Endothelial cell of umbilical vein (primary cell): ENCODE data around the gene DPYD. TPM values are rescaled to one million over a fixed set of nuclear protein-coding genes. Genes with fewer than 3 reads are reported as not detected.

Source experiments
- BruUV-seq: library from RNA; stranded (reverse); fragments of 400-500 nt; replicated peaks from 2 replicates; lab custom pipeline; 2021; lab: Mats Ljungman, UMichigan
- CTCF ChIA-PET: fragments of 300-600, 350-600 bp; sonication (Branson Sonifier 250); formaldehyde crosslinking; loops from one replicate; lab custom pipeline; 2021; ENCODE audit warnings: antibody characterized with exemption, inconsistent platforms; lab: Charles Lee
- POLR2A ChIA-PET: fragments of 300-600, 350-600 bp; sonication (Branson Sonifier 250); formaldehyde crosslinking; loops from one replicate; lab custom pipeline; 2021; ENCODE audit warnings: antibody characterized with exemption, inconsistent platforms; lab: Charles Lee
- DNase-seq: peaks from one replicate; pipeline ENCODE4 v3.0.0-alpha.2; 2011; ENCODE audit warnings: low read depth, low spot score
- FAIRE-seq: peaks from 2 replicates; lab custom pipeline; 2011; peaks lifted over from hg19 to GRCh38; lab: Jason Lieb, UNC
- H2AFZ ChIP-seq: 2 replicates; pipeline ENCODE4 v1.6.0; 2012; ENCODE audit warnings: low read depth, low read length, control low read depth, inconsistent platforms
- H3K27ac ChIP-seq: 2 replicates; pipeline ENCODE4 v1.5.1; 2011; ENCODE audit warnings: low read depth, mild to moderate bottlenecking, control low read depth, low read length, moderate library complexity; ENCODE audit not compliant: insufficient read depth
- H3K27me3 ChIP-seq, 2 experiments: 2 replicates each; pipeline versions ENCODE4 v1.6.0 to v1.6.1; 2011; ENCODE audit warnings: low read length in 2 of 2, mixed read lengths in 1 of 2; ENCODE audit not compliant: control insufficient read depth in 2 of 2, insufficient read depth in 2 of 2
- H3K36me3 ChIP-seq, 2 experiments: 2 replicates in 1 of 2; 3 replicates in 1 of 2; pipeline ENCODE4 v1.5.1; 2011; ENCODE audit warnings: low read length in 2 of 2, mild to moderate bottlenecking in 1 of 2, moderate library complexity in 1 of 2; ENCODE audit not compliant: control insufficient read depth in 2 of 2, insufficient read depth in 2 of 2; ENCODE audit errors: extremely low read depth in 1 of 2
- H3K4me1 ChIP-seq: 3 replicates; pipeline ENCODE4 v1.5.1; 2011; ENCODE audit warnings: mild to moderate bottlenecking, low read length; ENCODE audit not compliant: control insufficient read depth, insufficient read depth; ENCODE audit errors: extremely low read depth
- H3K4me2 ChIP-seq: 2 replicates; pipeline ENCODE4 v1.6.1; 2011; ENCODE audit warnings: low read length, control low read depth, mixed read lengths; ENCODE audit not compliant: insufficient read depth
- H3K4me3 ChIP-seq, 3 experiments: fragments of 200-600 bp in 1 of 3; sonication (generic), shearing (Covaris generic) in 1 of 3; replicated peaks in 1 of 3; 2 replicates each; pipeline ENCODE4 v1.5.1; 2011 to 2016; ENCODE audit warnings: control low read depth in 3 of 3, low read length in 3 of 3, mild to moderate bottlenecking in 2 of 3, inconsistent platforms in 1 of 3, low read depth in 1 of 3, moderate library complexity in 1 of 3; ENCODE audit not compliant: insufficient read depth in 1 of 3
- H3K79me2 ChIP-seq: 2 replicates; pipeline ENCODE4 v1.6.0; 2012; ENCODE audit warnings: low read length, inconsistent platforms; ENCODE audit not compliant: control insufficient read depth, insufficient read depth
- H3K9ac ChIP-seq: replicated peaks from 2 replicates; pipeline ENCODE3; 2011; ENCODE audit warnings: low read length, control low read depth; ENCODE audit not compliant: insufficient read depth; ENCODE audit errors: extremely low read depth
- H3K9me1 ChIP-seq: replicated peaks from 3 replicates; pipeline ENCODE4 v1.6.0; 2011; ENCODE audit warnings: mild to moderate bottlenecking, low read length; ENCODE audit not compliant: control insufficient read depth, insufficient read depth; ENCODE audit errors: extremely low read depth
- H3K9me3 ChIP-seq: replicated peaks from 2 replicates; pipeline ENCODE4 v1.5.1; 2012; ENCODE audit warnings: low read length, inconsistent platforms; ENCODE audit not compliant: control insufficient read depth, insufficient read depth
- H4K20me1 ChIP-seq: replicated peaks from 2 replicates; pipeline ENCODE3; 2011; ENCODE audit warnings: mild to moderate bottlenecking, low read length; ENCODE audit not compliant: control insufficient read depth, insufficient read depth; ENCODE audit errors: extremely low read depth
- EZH2 ChIP-seq: IDR thresholded peaks from 2 replicates; pipeline ENCODE4 v1.6.1; 2012; ENCODE audit warnings: borderline replicate concordance, low read depth, mild to moderate bottlenecking, moderate library complexity, low read length, inconsistent platforms; ENCODE audit not compliant: severe bottlenecking
- FOS ChIP-seq: IDR thresholded peaks from 2 replicates; pipeline ENCODE4 v1.6.1; 2011; ENCODE audit warnings: mild to moderate bottlenecking, low read length, moderate library complexity, borderline replicate concordance; ENCODE audit not compliant: insufficient read depth
- GATA2 ChIP-seq: IDR thresholded peaks from 2 replicates; pipeline ENCODE4 v1.7.0; 2011; ENCODE audit warnings: low read depth, mild to moderate bottlenecking, moderate library complexity, mixed read lengths, low read length; ENCODE audit not compliant: insufficient read length, insufficient read depth
- JUN ChIP-seq: IDR thresholded peaks from 2 replicates; pipeline ENCODE4 v1.6.1; 2011; ENCODE audit warnings: borderline replicate concordance, low read depth; ENCODE audit not compliant: insufficient read length, insufficient read depth
- MYC ChIP-seq: IDR thresholded peaks from one replicate; pipeline ENCODE4 v1.6.1; 2011; ENCODE audit warnings: mild to moderate bottlenecking, low read depth, low read length
- POLR2A ChIP-seq: IDR thresholded peaks from 2 replicates; pipeline ENCODE4 v1.6.1; 2012; ENCODE audit warnings: low read depth, mild to moderate bottlenecking, control low read depth, low read length
- POLR2AphosphoS5 ChIP-seq: IDR thresholded peaks from 2 replicates; pipeline ENCODE4 v1.6.1; 2012; ENCODE audit warnings: low read depth, mild to moderate bottlenecking, control low read depth, low read length, moderate library complexity; ENCODE audit not compliant: insufficient read depth
- dilution Hi-C: fragments of 300-500 bp; cut with MboI; formaldehyde crosslinking; loops from one replicate; pipeline ENCODE4 v1.15.0; 2019; ENCODE audit warnings: low sequenced_read_pairs; ENCODE audit not compliant: extremely low pct_ligation_motif_present
- intact Hi-C: fragments of 100-400 bp; cut with micrococcal nuclease; formaldehyde crosslinking; loops from one replicate; pipeline ENCODE4 v1.10.0; 2022
- polyA plus RNA-seq, 4 experiments: library from polyadenylated mRNA; depleted of rRNA in 3 of 4; stranded (reverse) in 3 of 4; unstranded in 1 of 4; fragments of >200 nt; gene quantifications; 2 replicates each; pipeline versions ENCODE4 v1.2.1 to v1.2.3, GENCODE V29; 2011 to 2012; ENCODE audit warnings: missing spikeins in 1 of 4
- total RNA-seq: library from RNA; stranded (reverse); gene quantifications from 2 replicates; pipeline ENCODE4 v1.2.3, GENCODE V29; 2021
- TF ChIP-seq, protein P1 (sequence below): IDR thresholded peaks from 2 replicates; pipeline ENCODE4 v1.6.1; 2011; ENCODE audit not compliant: insufficient read depth, insufficient read length
- TF ChIP-seq, protein P2 (sequence below), 2 donors: IDR thresholded peaks; 1 replicate in 1 of 2; 2 replicates in 1 of 2; pipeline ENCODE4 v1.5.1; 2011; ENCODE audit warnings: low read length in 2 of 2, mild to moderate bottlenecking in 2 of 2, moderate library complexity in 2 of 2, control low read depth in 1 of 2, inconsistent platforms in 1 of 2, low read depth in 1 of 2; ENCODE audit not compliant: insufficient read depth in 1 of 2; ENCODE audit errors: extremely low read depth in 1 of 2

The DPYD gene
- total and polyA plus RNA-seq, 2 donors (not counting 3 experiments of a cell fraction or from before 2014, with no cell fraction given) = 4.6 to 15.1 TPM

DNA sequence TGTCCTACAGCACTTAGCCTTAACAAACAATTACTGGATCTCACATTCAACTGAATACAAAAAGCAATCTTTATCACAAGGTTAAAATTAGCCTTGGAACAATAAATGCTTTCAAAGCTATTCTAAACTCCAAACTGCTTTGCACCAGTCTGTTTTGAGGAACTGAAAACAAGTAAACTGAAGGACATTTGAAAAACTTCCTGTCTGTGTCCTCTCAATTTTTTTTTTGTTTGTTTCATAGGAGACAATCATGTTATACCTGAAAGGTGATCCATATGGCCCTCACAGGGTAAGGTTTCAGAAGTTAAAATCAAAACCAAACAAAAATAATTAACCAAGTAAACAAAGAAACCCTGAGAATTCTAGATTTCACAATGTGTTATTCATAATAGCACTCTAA, 459.1 kb downstream of the DPYD start:
- no TSS peak for BruUV-seq
- H3K4me2 ChIP-seq = no peak overlapping the region
- ChIA-PET POLR2A (no interaction called here), CTCF (no interaction called here)
- H3K4me1 ChIP-seq = no peaks in the 10 kb centered on the region
- FAIRE-seq (no peak), DNase-seq (no peak)
- no peak overlapping the region for H3K9ac ChIP-seq
- H2AFZ ChIP-seq = no peak overlapping the region
- intact Hi-C loops (no loop called here), dilution Hi-C loops (no loop called here)
- no peaks in the 10 kb centered on the region for H3K9me1 ChIP-seq
- H3K27me3 ChIP-seq = no peaks in the 10 kb centered on the region
- no peak overlapping the region for H3K4me3 ChIP-seq
- H3K9me3 ChIP-seq = no peaks in the 10 kb centered on the region
- no peaks in the 10 kb centered on the region for H3K36me3 ChIP-seq
- no peak for TF ChIP-seq POLR2AphosphoS5
- TF ChIP-seq, protein P1, sequence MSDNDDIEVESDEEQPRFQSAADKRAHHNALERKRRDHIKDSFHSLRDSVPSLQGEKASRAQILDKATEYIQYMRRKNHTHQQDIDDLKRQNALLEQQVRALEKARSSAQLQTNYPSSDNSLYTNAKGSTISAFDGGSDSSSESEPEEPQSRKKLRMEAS = no peak
- TF ChIP-seq EZH2 = no peak
- no peak for TF ChIP-seq FOS
- no peak for TF ChIP-seq JUN
- no peak for TF ChIP-seq MYC
- H3K79me2 ChIP-seq = no peaks in the 10 kb centered on the region
- H3K27ac ChIP-seq = no peak overlapping the region
- no peaks in the 10 kb centered on the region for H4K20me1 ChIP-seq

DNA sequence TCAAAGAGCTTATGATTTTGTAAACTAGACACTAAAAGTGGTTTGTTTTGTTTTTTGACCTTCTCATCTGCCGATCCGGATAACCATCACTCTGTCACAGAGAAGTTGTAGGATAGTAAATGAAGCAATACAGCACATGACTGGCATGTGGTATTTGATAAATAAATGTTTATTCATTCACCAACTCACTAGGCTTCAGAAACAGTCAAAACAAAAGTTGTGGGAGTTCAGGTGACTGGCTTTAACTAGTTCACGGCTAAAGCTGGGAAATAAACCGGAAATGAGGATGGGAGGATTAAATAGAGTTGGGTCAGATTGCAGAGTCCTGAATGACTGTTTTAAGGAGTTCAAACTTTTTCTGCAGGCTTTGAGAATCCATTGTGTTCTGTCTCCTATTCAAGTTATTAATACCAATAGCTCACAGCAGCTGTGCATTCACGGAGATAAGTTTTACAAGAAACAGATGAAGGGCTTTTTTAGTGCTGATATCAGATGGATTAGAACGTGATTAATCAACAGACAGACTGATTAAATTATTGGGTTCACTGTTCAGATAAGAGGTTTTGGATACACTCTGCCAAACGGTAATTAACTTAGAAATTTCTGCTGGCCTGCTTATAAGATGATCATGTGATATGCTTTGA, 463.3 kb downstream of the DPYD start:
- no peak for FAIRE-seq
- CTCF ChIA-PET = no interaction called here
- no peaks in the 10 kb centered on the region for H3K9me3 ChIP-seq

More for the DNA sequence above, 463.3 kb downstream of the DPYD start:
- Histone ChIP-seq H3K79me2 (no peaks in the 10 kb centered on the region), H4K20me1 (no peaks in the 10 kb centered on the region), H3K9me1 (no peaks in the 10 kb centered on the region), H3K27me3 (no peaks in the 10 kb centered on the region), H2AFZ (no peak overlapping the region), H3K27ac (no peak overlapping the region), H3K9ac (no peak overlapping the region), H3K36me3 (no peaks in the 10 kb centered on the region), H3K4me2 (no peak overlapping the region), H3K4me3 (no peak overlapping the region), H3K4me1 (no peaks in the 10 kb centered on the region)
- DNase-seq = no peak
- no peak for TF ChIP-seq FOS
- no peak for TF ChIP-seq GATA2
- no peak for TF ChIP-seq MYC
- TF ChIP-seq JUN = no peak
- TF ChIP-seq POLR2AphosphoS5 = no peak
- TF ChIP-seq, protein P2, sequence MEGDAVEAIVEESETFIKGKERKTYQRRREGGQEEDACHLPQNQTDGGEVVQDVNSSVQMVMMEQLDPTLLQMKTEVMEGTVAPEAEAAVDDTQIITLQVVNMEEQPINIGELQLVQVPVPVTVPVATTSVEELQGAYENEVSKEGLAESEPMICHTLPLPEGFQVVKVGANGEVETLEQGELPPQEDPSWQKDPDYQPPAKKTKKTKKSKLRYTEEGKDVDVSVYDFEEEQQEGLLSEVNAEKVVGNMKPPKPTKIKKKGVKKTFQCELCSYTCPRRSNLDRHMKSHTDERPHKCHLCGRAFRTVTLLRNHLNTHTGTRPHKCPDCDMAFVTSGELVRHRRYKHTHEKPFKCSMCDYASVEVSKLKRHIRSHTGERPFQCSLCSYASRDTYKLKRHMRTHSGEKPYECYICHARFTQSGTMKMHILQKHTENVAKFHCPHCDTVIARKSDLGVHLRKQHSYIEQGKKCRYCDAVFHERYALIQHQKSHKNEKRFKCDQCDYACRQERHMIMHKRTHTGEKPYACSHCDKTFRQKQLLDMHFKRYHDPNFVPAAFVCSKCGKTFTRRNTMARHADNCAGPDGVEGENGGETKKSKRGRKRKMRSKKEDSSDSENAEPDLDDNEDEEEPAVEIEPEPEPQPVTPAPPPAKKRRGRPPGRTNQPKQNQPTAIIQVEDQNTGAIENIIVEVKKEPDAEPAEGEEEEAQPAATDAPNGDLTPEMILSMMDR (IDR thresholded peaks at IDR 0.05; ENCODE audit: extremely low read depth in 1 of 2, insufficient read depth in 1 of 2, low read depth in 1 of 2, low read length in 2 of 2) = no peak
- TF ChIP-seq POLR2A = no peak
- no peak for TF ChIP-seq EZH2
- TF ChIP-seq, protein P1 = no peak
- intact Hi-C loops (no loop called here), dilution Hi-C loops (no loop called here)
- no TSS peak for BruUV-seq
- POLR2A ChIA-PET = no interaction called here
